ENCODE results near the gene PACSIN1.

Gene PACSIN1

GRCh38 chr6:34559651-34560365, 93.9 kb downstream of the PACSIN1 start:
- H3K4me1 ChIP-seq (ENCODE audit: control insufficient read depth, insufficient read depth, low read length), result peaks cover 61% of the 10 kb centered on the region
- no peak overlapping the region for H3K9ac ChIP-seq (ENCODE audit: low read length)
- H3K9me3 ChIP-seq (ENCODE audit: control insufficient read depth, low read length), result no peaks in the 10 kb centered on the region
- H3K36me3 ChIP-seq (ENCODE audit: control insufficient read depth, insufficient read depth, low read length), result no peaks in the 10 kb centered on the region
- no peaks in the 10 kb centered on the region for H3K27me3 ChIP-seq (ENCODE audit: control insufficient read depth, insufficient read depth, low read length)
- no peak overlapping the region for H3K4me3 ChIP-seq (ENCODE audit: low read length)

GRCh38 chr6:34560366-34561226, 94.7 kb downstream of the PACSIN1 start:
- Histone ChIP-seq H3K27me3 (ENCODE audit: control insufficient read depth, insufficient read depth, low read length) (no peaks in the 10 kb centered on the region), H3K4me1 (ENCODE audit: control insufficient read depth, insufficient read depth, low read length) (peaks cover 61% of the 10 kb centered on the region), H3K9me3 (ENCODE audit: control insufficient read depth, low read length) (no peaks in the 10 kb centered on the region), H3K36me3 (ENCODE audit: control insufficient read depth, insufficient read depth, low read length) (no peaks in the 10 kb centered on the region), H3K4me3 (ENCODE audit: low read length) (no peak overlapping the region), H3K9ac (ENCODE audit: low read length) (peak overlapping the region; percentile 26)

- H3K4me1 ChIP-seq (ENCODE audit: control insufficient read depth, insufficient read depth, low read length), result peaks cover 60% of the 10 kb centered on the region
- no peak overlapping the region for H3K4me3 ChIP-seq (ENCODE audit: low read length)
- H3K9ac ChIP-seq (ENCODE audit: low read length), result peak overlapping the region; percentile 26
- no peaks in the 10 kb centered on the region for H3K36me3 ChIP-seq (ENCODE audit: control insufficient read depth, insufficient read depth, low read length)
- H3K9me3 ChIP-seq (ENCODE audit: control insufficient read depth, low read length), result no peaks in the 10 kb centered on the region
- no peaks in the 10 kb centered on the region for H3K27me3 ChIP-seq (ENCODE audit: control insufficient read depth, insufficient read depth, low read length)
These were observed 95.3 kb downstream of the PACSIN1 start for GRCh38 chr6:34561227-34561530.

GRCh38 chr6:34562350-34562749, 96.5 kb downstream of the PACSIN1 start:
- no peak overlapping the region for H3K9ac ChIP-seq (ENCODE audit: low read length)
- peaks cover 55% of the 10 kb centered on the region for H3K4me1 ChIP-seq (ENCODE audit: control insufficient read depth, insufficient read depth, low read length)
- H3K36me3 ChIP-seq (ENCODE audit: control insufficient read depth, insufficient read depth, low read length), result no peaks in the 10 kb centered on the region
- no peaks in the 10 kb centered on the region for H3K27me3 ChIP-seq (ENCODE audit: control insufficient read depth, insufficient read depth, low read length)
- H3K9me3 ChIP-seq (ENCODE audit: control insufficient read depth, low read length), result no peaks in the 10 kb centered on the region
- H3K4me3 ChIP-seq (ENCODE audit: low read length), result no peak overlapping the region

GRCh38 chr6:34562861-34563512, 97.1 kb downstream of the PACSIN1 start:
- Histone ChIP-seq H3K27me3 (ENCODE audit: control insufficient read depth, insufficient read depth, low read length) (no peaks in the 10 kb centered on the region), H3K9me3 (ENCODE audit: control insufficient read depth, low read length) (no peaks in the 10 kb centered on the region), H3K4me1 (ENCODE audit: control insufficient read depth, insufficient read depth, low read length) (peaks cover 55% of the 10 kb centered on the region), H3K4me3 (ENCODE audit: low read length) (no peak overlapping the region), H3K36me3 (ENCODE audit: control insufficient read depth, insufficient read depth, low read length) (no peaks in the 10 kb centered on the region), H3K9ac (ENCODE audit: low read length) (no peak overlapping the region)

- Histone ChIP-seq H3K4me3 (ENCODE audit: low read length) (no peak overlapping the region), H3K36me3 (ENCODE audit: control insufficient read depth, insufficient read depth, low read length) (no peaks in the 10 kb centered on the region), H3K9ac (ENCODE audit: low read length) (no peak overlapping the region), H3K27me3 (ENCODE audit: control insufficient read depth, insufficient read depth, low read length) (no peaks in the 10 kb centered on the region), H3K4me1 (ENCODE audit: control insufficient read depth, insufficient read depth, low read length) (peaks cover 60% of the 10 kb centered on the region), H3K9me3 (ENCODE audit: control insufficient read depth, low read length) (no peaks in the 10 kb centered on the region)
These were observed 97.6 kb downstream of the PACSIN1 start for GRCh38 chr6:34563513-34563870.

- no peaks in the 10 kb centered on the region for H3K9me3 ChIP-seq (ENCODE audit: control insufficient read depth, low read length)
These were observed 98.3 kb downstream of the PACSIN1 start for GRCh38 chr6:34564181-34564580.

GRCh38 chr6:34565722-34566137, 99.9 kb downstream of the PACSIN1 start:
- Histone ChIP-seq H3K36me3 (ENCODE audit: control insufficient read depth, insufficient read depth, low read length) (no peaks in the 10 kb centered on the region), H3K4me3 (ENCODE audit: low read length) (no peak overlapping the region), H3K9ac (ENCODE audit: low read length) (no peak overlapping the region), H3K4me1 (ENCODE audit: control insufficient read depth, insufficient read depth, low read length) (peaks cover 62% of the 10 kb centered on the region), H3K27me3 (ENCODE audit: control insufficient read depth, insufficient read depth, low read length) (peaks cover 8% of the 10 kb centered on the region), H3K9me3 (ENCODE audit: control insufficient read depth, low read length) (no peaks in the 10 kb centered on the region)

More at GRCh38 chr6:34564181-34564580, 98.3 kb downstream of the PACSIN1 start:
- H3K36me3 ChIP-seq (ENCODE audit: control insufficient read depth, insufficient read depth, low read length), result no peaks in the 10 kb centered on the region
- H3K27me3 ChIP-seq (ENCODE audit: control insufficient read depth, insufficient read depth, low read length), result peaks cover 6% of the 10 kb centered on the region
- peaks cover 67% of the 10 kb centered on the region for H3K4me1 ChIP-seq (ENCODE audit: control insufficient read depth, insufficient read depth, low read length)
- H3K4me3 ChIP-seq (ENCODE audit: low read length), result no peak overlapping the region
- no peak overlapping the region for H3K9ac ChIP-seq (ENCODE audit: low read length)

GRCh38 chr6:34566830-34567546, 101.1 kb downstream of the PACSIN1 start:
- H3K9ac ChIP-seq (ENCODE audit: low read length), result no peak overlapping the region
- no peak overlapping the region for H3K4me3 ChIP-seq (ENCODE audit: low read length)
- H3K27me3 ChIP-seq (ENCODE audit: control insufficient read depth, insufficient read depth, low read length), result peaks cover 8% of the 10 kb centered on the region
- H3K36me3 ChIP-seq (ENCODE audit: control insufficient read depth, insufficient read depth, low read length), result no peaks in the 10 kb centered on the region
- H3K4me1 ChIP-seq (ENCODE audit: control insufficient read depth, insufficient read depth, low read length), result peaks cover 51% of the 10 kb centered on the region
- no peaks in the 10 kb centered on the region for H3K9me3 ChIP-seq (ENCODE audit: control insufficient read depth, low read length)

GRCh38 chr6:34568341-34569201, 102.7 kb downstream of the PACSIN1 start:
- Histone ChIP-seq H3K4me3 (ENCODE audit: low read length) (no peak overlapping the region), H3K4me1 (ENCODE audit: control insufficient read depth, insufficient read depth, low read length) (peaks cover 36% of the 10 kb centered on the region), H3K27me3 (ENCODE audit: control insufficient read depth, insufficient read depth, low read length) (peaks cover 8% of the 10 kb centered on the region), H3K9ac (ENCODE audit: low read length) (no peak overlapping the region), H3K36me3 (ENCODE audit: control insufficient read depth, insufficient read depth, low read length) (no peaks in the 10 kb centered on the region), H3K9me3 (ENCODE audit: control insufficient read depth, low read length) (no peaks in the 10 kb centered on the region)

- H3K4me1 ChIP-seq (ENCODE audit: control insufficient read depth, insufficient read depth, low read length), result peaks cover 30% of the 10 kb centered on the region
- peaks cover 11% of the 10 kb centered on the region for H3K27me3 ChIP-seq (ENCODE audit: control insufficient read depth, insufficient read depth, low read length)
- H3K9ac ChIP-seq (ENCODE audit: low read length), result no peak overlapping the region
- no peak overlapping the region for H3K4me3 ChIP-seq (ENCODE audit: low read length)
- no peaks in the 10 kb centered on the region for H3K36me3 ChIP-seq (ENCODE audit: control insufficient read depth, insufficient read depth, low read length)
- H3K9me3 ChIP-seq (ENCODE audit: control insufficient read depth, low read length), result no peaks in the 10 kb centered on the region
These were observed 103.6 kb downstream of the PACSIN1 start for GRCh38 chr6:34569361-34569973.
